BJ (cell line): ENCODE measurements around the gene GALNS. TPM values are rescaled to one million over a fixed set of nuclear protein-coding genes. Genes with fewer than 3 reads are reported as not detected.
A peak's percentile ranks its signal among the peaks of the same experiment; 100 is the strongest.

Experiments used
- CTCF ChIA-PET: fragments of 350-600 bp; formaldehyde crosslinking; extraction: SDS; loops from one replicate; lab custom pipeline; 2021; ENCODE audit warnings: antibody characterized with exemption, inconsistent platforms; lab: Yijun Ruan, JAX
- POLR2A ChIA-PET: fragments of 300-600 bp; sonication (Branson Sonifier 250); formaldehyde crosslinking; extraction: SDS; loops from one replicate; lab custom pipeline; 2021; ENCODE audit warnings: antibody characterized with exemption; lab: Charles Lee
- DNase-seq: peaks from one replicate; pipeline ENCODE4 v3.0.0-alpha.2; 2011; ENCODE audit warnings: low read depth
- H3K27me3 ChIP-seq: 2 replicates; pipeline ENCODE4 v1.6.0; 2011; ENCODE audit warnings: low read length; ENCODE audit not compliant: control insufficient read depth, insufficient read depth
- H3K36me3 ChIP-seq: 2 replicates; pipeline ENCODE4 v1.5.1; 2011; ENCODE audit warnings: low read length; ENCODE audit not compliant: control insufficient read depth, insufficient read depth
- H3K4me3 ChIP-seq: 2 replicates; pipeline ENCODE4 v1.5.1; 2011; ENCODE audit warnings: low read depth, mild to moderate bottlenecking, control low read depth, low read length
- polyA plus RNA-seq: library from polyadenylated mRNA; depleted of rRNA; stranded (reverse); fragments of >200 nt; gene quantifications from 2 replicates; pipeline ENCODE4 v1.2.3, GENCODE V29; 2011
- TF ChIP-seq, protein P1 (sequence below): IDR thresholded peaks from 2 replicates; pipeline ENCODE4 v1.5.1; 2011; ENCODE audit warnings: low read depth, mild to moderate bottlenecking, control low read depth, inconsistent platforms, low read length, moderate library complexity; ENCODE audit not compliant: insufficient read depth

The GALNS gene
- polyA plus RNA-seq, 1 experiment, result 9.7 TPM

DNA sequence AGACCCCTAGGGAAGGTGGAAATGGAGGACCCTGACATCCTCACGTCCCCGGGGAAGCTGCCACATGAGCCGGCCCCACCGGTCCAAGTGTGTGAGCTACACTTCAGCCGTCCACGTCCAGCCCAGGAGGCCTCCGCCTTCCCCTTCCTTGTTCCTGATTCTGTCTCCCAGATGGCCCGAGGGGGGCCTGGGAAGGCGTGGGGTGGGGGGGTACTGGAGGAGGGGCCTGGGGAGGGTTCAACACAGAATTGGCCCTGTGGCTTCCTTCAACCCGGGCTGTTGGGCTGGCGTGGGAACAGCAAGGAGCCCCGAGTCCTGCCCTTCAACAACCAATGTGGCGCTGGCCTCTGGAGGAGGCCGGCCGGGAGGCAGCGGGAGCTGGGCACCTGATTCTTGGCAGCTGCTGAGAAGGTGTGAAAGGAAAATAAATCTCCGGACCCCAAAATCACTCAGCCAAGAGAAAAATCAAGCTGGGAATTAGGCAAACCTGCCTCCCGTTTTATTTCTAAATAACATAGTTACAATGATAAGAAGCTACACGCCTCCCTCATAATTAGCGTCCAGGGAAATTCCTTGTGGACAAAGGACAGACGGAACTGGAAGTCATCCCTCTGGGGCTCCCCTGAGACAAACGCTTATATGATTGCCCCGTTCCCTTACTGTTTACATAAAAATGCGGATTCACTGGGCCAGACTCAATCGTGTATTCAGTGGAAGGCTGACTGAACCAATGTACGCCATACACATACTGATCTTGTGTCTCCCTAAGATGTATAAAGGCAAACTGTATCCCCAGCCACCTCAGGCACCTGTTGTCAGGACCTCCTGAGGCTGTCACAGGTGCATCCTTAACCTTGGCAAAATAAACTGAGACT, 43.2 kb downstream of the GALNS start:
- Histone ChIP-seq H3K27me3 (no peaks in the 10 kb centered on the region), H3K4me3 (no peak overlapping the region), H3K36me3 (peaks cover 5% of the 10 kb centered on the region)
- CTCF ChIA-PET, result interaction anchor here (1.0 to 2.2 kb wide), 4 partner anchors 8 to 76 kb away, joined by 3 to 7 read pairs (median 4); partner anchors contain the start of genes GALNS and TRAPPC2L
- POLR2A ChIA-PET, result no interaction called here
- no peak for DNase-seq
- TF ChIP-seq, protein P1, sequence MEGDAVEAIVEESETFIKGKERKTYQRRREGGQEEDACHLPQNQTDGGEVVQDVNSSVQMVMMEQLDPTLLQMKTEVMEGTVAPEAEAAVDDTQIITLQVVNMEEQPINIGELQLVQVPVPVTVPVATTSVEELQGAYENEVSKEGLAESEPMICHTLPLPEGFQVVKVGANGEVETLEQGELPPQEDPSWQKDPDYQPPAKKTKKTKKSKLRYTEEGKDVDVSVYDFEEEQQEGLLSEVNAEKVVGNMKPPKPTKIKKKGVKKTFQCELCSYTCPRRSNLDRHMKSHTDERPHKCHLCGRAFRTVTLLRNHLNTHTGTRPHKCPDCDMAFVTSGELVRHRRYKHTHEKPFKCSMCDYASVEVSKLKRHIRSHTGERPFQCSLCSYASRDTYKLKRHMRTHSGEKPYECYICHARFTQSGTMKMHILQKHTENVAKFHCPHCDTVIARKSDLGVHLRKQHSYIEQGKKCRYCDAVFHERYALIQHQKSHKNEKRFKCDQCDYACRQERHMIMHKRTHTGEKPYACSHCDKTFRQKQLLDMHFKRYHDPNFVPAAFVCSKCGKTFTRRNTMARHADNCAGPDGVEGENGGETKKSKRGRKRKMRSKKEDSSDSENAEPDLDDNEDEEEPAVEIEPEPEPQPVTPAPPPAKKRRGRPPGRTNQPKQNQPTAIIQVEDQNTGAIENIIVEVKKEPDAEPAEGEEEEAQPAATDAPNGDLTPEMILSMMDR, result no peak

DNA sequence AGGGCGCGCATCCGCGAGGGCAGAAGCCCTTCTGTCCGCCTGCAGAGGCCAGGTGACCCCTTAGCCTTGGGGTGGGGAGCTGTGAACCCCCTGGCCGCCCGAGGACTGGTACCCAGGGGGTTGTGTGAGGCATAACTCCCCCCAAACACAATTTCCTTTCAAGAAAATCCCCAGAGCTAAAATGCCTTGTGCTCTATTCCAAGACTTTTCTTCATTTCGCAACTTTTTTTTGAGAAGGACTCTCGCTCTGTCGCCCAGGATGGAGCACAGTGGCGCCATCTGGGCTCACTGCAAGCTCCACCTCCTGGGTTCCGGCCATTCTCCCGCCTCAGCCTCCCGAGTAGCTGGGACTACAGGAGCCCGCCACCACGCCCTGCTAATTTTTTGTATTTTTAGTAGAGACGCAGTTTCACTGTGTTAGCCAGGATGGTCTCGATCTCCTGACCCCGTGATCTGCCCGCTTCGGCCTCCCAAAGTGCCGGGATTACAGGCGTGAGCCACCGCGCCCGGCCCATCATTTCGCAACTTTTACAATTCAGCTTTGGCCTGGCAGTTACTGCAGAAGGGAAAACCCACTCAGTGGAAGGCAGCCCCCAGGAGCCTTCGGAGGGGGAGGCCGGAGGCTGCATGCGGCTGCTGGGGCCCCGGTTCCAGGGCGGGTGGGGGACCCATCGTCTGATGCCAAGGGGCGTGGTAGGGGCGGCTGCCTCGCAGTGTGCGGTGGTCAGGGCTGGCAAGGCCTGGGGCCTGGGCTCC, 44.1 kb downstream of the GALNS start:
- H3K4me3 ChIP-seq, result peak overlapping the region; percentile 86
- CTCF ChIA-PET, result interaction anchor here (0.6 to 1.5 kb wide), 4 partner anchors 9 to 45 kb away, joined by 3 to 7 read pairs (median 3); partner anchors contain the start of genes GALNS and TRAPPC2L
- no peak for DNase-seq
- POLR2A ChIA-PET, result no interaction called here
- peaks cover 7% of the 10 kb centered on the region for H3K36me3 ChIP-seq
- H3K27me3 ChIP-seq, result no peaks in the 10 kb centered on the region
- TF ChIP-seq, protein P1, result 0 out of 2 replicates have a peak, but pooled peaks have one; percentile 8

DNA sequence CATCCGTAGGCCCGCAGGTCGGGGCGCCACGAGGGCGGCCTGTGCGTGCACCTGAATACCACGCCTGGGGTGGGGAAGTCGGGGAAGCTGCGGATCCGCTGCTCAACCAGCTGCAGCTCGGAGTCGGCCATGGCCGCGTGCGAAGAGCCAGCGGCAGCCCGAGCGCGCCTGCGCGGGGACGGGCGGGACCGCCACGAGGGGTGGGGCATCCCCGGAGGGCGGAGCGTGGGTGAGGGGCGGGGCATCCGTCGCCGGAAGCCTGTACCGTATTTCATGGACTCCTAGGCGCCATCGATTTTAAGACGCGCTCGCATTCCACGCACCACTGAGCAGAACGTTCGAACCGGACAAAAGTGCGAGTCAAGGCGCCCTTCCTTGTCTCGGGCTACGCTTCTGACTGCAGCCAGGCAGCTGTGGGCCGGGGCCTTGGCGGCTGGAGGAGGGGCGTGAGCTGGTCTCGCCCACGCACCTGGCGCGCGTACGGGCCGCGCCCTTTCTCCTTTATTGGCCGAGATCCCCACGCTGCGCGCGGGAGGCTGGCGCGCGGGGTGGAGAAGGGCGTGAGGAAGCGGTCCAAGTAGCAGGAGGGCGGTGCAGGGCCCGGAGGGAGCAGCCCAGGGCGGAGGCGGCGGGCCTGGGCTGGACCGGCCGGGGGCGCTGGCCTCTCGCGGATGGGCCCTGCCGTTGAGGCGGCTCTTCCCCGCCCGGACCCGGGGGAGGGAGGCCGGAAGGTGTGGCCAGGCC, 44.8 kb downstream of the GALNS start, which contains the start of gene APRT:
Gene APRT, minus strand, starts transcription at position 160 of the 744 bp plus-strand sequence. Its CDS starts 29 bp downstream, at position 131.
- POLR2A ChIA-PET, result interaction anchor here (0.5 kb wide), 1 partner anchor 34 kb away, joined by 12 read pairs; no protein-coding TSS in a partner anchor

DNA sequence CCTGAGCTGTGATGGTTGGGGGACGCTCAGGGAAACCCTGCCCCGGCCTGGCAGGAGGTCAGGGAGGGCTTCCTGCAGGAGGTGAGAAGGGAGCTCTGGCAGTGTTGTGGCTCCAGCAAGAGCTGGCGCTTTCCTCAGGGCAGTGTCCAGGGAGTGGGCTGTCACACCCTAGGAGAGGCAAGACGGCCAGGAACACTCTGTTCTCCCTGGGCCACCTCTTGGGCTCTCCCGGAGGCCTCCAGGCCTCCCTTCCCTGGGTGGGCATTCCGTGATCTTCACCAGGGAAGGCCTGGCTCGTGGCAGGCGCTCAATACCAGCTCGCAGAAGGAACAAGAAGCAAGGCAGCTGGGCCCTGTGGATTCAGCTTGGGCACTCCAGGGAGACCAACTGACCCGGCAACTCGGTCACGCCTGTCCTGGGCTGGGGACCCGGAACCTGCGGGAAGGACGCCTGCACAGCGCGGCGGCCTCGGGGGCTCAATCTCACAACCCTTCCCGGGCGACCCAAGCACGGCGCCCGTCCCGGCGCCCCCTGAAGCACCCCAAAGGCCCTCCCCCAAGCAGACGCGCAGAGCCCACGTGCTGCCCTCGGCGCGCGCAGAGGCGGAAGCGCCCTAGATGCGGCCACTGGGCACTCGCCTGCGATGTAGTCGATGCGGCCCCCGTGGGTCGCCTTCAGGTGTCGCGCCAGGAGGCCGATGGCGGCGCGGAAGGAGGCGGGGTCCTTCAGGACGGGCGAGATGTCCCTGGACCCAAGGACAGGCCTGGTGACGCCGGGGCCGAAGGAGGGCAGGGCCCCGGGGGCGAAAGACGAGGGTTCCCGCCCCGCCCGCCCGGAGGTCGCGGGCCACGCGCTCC, 45.6 kb downstream of the GALNS start:
- DNase-seq, result no peak
- Histone ChIP-seq H3K36me3 (peaks cover 8% of the 10 kb centered on the region), H3K4me3 (peak overlapping the region; percentile 86), H3K27me3 (no peaks in the 10 kb centered on the region)
- CTCF ChIA-PET, result interaction anchor here (1.0 to 2.4 kb wide), 4 partner anchors 10 to 74 kb away, joined by 3 to 11 read pairs (median 4); partner anchors contain the start of genes GALNS and TRAPPC2L
- TF ChIP-seq, protein P1, result no peak
- POLR2A ChIA-PET, result interaction anchor here (0.5 kb wide), 1 partner anchor 35 kb away, joined by 12 read pairs; no protein-coding TSS in a partner anchor

More for the DNA sequence above, 44.8 kb downstream of the GALNS start, which contains the start of gene APRT:
- TF ChIP-seq, protein P1, result no peak
- CTCF ChIA-PET, result interaction anchor here (1.0 to 2.4 kb wide), 6 partner anchors 9 to 75 kb away, joined by 3 to 11 read pairs (median 4); partner anchors contain the start of genes GALNS and TRAPPC2L
- peak; percentile 79 for DNase-seq
- Histone ChIP-seq H3K4me3 (peak within 1 kb of the TSS; percentile 86), H3K27me3 (no peaks in the 10 kb centered on the region), H3K36me3 (peaks cover 8% of the 10 kb centered on the region)
